Measurements from ENCODE around the gene SUPT20H.
"Not testable (repeated sequence)": the region's sequence is repeated elsewhere in the genome, so short reads cannot be mapped to it uniquely, and the experiment has no call there.

SUPT20H gene

GRCh38 chr13:37069597-37070103, 10.2 kb upstream of the SUPT20H start:
- DNase-seq, result no peak

GRCh38 chr13:37068962-37069361, 9.5 kb upstream of the SUPT20H start:
- DNase-seq, result no peak

DNA sequence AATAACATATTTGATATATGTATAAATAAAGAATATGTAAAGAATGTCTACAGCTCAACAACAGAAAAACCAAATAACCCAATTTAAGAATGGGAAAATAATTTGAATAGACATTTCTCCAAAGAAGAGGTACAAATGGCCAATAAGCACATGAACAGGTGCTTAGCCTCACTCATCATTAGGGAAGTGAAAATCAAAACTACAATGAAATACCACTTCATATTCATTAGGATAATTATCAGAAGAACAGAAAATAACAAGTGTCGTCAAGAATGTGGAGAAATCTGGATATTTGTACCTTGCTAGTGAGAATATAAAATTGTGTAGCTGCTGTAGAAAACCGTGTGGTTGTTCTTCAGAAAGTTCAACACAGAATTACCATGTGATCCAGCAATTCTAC, 8.4 kb upstream of the SUPT20H start:
- DNase-seq, result no peak

DNA sequence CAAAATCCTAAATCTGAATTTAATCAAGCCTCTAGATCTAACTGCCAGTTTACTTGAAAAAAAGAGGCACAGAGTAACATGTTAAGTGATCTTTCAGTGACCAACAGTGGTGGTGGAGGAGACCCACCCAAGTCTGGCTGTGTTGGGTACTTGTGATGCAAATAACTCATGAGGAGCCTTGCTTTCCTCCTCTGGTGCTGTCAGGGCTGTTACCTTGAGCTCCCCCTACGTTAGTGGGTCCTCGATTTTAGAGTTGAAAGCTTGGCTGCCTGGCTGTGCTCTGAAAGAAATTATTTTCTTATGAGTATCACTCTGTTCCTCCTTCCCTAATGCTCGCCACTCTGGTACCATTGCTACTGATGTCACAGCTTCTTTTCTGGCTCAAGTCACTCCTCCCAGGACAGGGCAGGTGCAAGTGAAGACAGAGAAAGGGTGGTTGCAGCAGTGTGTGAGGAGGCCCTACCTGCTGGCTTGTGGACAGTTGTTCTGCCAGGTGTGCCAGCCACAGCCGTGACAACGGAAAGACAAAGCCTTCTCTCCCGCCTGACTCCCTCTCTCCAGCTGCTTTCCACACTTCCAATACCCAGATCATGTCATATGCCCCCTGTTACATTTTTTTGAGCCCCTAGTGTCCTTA, 6.5 kb upstream of the SUPT20H start:
- DNase-seq, result no peak

GRCh38 chr13:37059848-37060192, 332 bp upstream of the SUPT20H start:
- DNase-seq, result no peak

- DNase-seq, result not testable (repeated sequence)
These were observed 3.3 kb downstream of the SUPT20H start for GRCh38 chr13:37056228-37056627.

DNA sequence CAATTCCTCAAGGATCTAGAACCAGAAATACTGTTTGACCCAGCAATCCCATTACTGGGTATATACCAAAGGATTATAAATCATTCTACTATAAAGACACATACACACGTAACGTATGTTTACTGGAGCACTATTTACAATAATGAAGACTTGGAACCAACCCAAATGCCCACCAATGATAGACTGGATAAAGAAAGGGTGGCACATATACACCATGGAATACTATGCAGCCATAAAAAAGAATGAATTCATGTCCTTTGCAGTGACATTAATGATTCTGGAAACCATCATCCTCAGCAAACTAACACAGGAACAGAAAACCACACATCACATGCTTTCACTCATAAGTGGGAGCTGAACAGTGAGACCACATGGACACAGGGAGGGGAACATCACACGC, 6.4 kb downstream of the SUPT20H start:
- not testable (repeated sequence) for DNase-seq

DNA sequence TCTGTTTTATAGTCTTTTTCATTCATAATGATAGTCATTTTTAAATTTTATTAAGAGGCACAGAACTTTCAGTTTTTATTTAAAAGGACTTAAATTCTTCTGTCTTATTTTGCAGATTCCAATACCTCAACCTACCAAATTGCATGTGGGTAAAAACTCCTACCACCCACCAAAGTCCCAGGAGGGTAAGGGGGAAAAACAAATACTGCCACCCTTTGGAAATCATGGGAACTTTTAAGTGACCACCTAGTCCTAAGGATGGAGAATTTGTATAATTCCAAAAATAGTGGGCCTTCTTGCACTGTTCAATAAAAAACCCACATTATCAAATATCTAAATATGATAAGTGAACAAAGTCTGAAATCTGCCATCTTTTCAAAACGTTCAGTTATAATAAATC, 9.7 kb downstream of the SUPT20H start:
- DNase-seq, result no peak

DNA sequence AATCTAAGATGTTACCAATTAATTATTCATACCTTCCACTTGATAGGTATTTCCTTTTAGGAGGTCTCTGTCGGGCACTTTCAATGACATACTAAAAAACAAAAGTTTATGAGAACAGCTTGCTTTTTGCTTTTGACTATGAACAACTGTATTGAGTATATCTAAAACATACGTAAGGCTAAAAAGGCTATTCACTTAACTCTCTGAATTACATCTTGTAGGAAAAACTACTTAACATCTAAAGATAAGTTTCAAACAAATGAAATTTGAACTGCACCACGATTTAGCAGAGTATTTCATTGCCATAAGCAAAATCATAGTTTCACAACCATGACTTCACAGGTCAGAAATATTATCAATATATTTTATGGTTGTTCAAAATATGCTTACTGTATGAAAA, 11.6 kb downstream of the SUPT20H start:
- DNase-seq, result no peak

- no peak for DNase-seq
These were observed 12.5 kb downstream of the SUPT20H start for GRCh38 chr13:37047032-37047431.

- DNase-seq, result no peak
These were observed 13.4 kb downstream of the SUPT20H start for GRCh38 chr13:37046062-37046461.

GRCh38 chr13:37040789-37041188, 18.7 kb downstream of the SUPT20H start:
- no peak for DNase-seq

DNA sequence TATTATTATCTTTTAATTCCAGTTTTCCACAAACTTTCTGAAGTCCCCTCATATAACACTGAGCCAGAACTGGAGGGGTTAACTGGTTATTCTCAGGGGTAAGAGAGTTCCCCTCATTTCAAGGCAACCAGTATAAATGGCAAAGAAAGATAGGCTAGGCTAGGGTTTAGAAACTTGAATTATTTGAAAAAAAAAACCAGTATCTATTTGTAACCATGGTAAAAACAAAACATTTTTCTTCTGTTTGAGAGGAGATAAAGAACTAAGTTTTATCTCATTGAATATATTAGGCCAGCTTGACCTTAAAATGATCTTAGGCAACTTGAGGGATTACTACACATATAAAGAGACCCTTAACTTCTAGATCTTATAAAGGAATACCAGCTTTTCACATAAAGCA, 19.6 kb downstream of the SUPT20H start:
- no peak for DNase-seq

- no peak for DNase-seq
These were observed 22.2 kb downstream of the SUPT20H start for GRCh38 chr13:37037241-37037640.

- no peak for DNase-seq
These were observed 29.9 kb downstream of the SUPT20H start for GRCh38 chr13:37029617-37030016.

GRCh38 chr13:37027639-37028038, 31.8 kb downstream of the SUPT20H start:
- DNase-seq, result no peak

GRCh38 chr13:37026771-37027170, 32.7 kb downstream of the SUPT20H start:
- DNase-seq, result no peak

GRCh38 chr13:37023871-37024270, 35.6 kb downstream of the SUPT20H start:
- no peak for DNase-seq

- DNase-seq, result no peak
These were observed 44.9 kb downstream of the SUPT20H start for GRCh38 chr13:37014609-37015008.

- DNase-seq, result no peak
These were observed 47.7 kb downstream of the SUPT20H start for GRCh38 chr13:37011788-37012187.

DNA sequence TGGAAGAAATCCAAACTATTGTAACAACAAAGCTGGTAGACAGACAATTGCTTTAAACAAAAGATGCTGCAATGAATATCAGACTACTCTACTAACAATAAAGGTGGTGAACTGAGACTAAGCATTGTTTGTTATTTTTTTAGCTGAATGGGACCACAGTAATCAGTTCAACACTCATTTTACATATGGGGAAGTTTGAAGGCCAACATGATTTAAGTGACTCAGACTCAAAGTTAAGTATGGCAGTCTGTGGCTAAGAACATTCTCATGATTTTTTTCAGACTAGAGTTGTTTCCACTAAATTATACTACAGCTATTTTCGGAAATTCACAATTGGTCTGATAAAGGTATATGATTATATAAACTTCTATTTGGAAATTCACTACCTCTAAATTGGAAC, 48.5 kb downstream of the SUPT20H start:
- no peak for DNase-seq

DNA sequence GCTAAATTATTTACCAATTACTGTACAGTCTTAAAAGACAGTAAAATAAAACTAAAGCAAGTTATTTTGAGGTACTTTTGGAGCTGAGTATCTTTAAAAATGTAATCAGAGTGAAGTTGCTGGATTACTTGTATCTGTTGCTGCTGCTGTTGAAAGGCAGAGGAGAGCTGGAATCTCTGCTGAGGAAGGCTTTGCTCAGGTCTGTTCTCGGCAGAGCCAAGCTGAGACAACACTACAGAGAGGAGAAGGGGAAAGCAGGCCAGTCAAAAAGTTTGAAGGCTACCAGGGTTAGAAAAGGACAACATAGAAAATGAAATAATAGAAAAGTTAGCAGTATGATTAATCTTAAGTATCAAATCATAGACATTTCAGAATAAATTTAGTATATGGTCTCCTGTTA, 49.1 kb downstream of the SUPT20H start:
- DNase-seq, result no peak

DNA sequence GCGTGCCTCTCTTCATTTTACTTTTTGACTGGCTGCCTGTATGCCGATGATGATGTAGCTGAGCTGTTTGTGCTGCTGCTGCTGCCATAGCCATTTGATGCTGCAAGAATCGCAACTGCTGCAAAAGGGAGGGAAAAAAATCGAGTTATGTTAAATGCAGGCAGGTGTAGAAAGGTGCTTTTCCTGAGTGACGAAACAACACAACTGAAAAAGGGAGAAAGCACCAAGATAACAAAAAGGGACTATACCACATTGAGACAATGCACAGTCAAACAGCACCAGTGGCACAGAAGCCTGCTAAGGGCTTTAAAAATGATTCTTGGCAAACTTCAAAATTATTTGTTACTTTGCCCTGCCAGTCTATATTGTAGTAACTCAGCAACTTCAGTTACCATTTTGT, 49.8 kb downstream of the SUPT20H start:
- DNase-seq, result no peak

GRCh38 chr13:37001921-37002250, 57.6 kb downstream of the SUPT20H start:
- no peak for DNase-seq

- DNase-seq, result peak; percentile 92
These were observed 60.3 kb downstream of the SUPT20H start, which contains the start of gene ALG5 for GRCh38 chr13:36999054-36999714. TSS of gene ALG5 (minus strand) at chr13:36999340. CDS start at chr13:36999300, 40 bp downstream.

All from CD4-positive, alpha-beta T cell treated with Interleukin-15 for 1 hour (primary cell).